Astrocyte (in vitro differentiated cells and primary cell): Measurements from ENCODE around the gene LRMDA.

Experiments
- EZH2 ChIP-seq: IDR thresholded peaks from 2 replicates; pipeline ENCODE4 v1.6.1; 2012; ENCODE audit warnings: mild to moderate bottlenecking, low read length, inconsistent platforms; ENCODE audit not compliant: insufficient read depth
- TF ChIP-seq, protein P1 (sequence below): IDR thresholded peaks from 2 replicates; pipeline ENCODE4 v1.5.1; 2011; ENCODE audit warnings: low read depth, mild to moderate bottlenecking, inconsistent platforms, low read length, moderate library complexity; ENCODE audit not compliant: insufficient read depth

- TF ChIP-seq, protein P1, sequence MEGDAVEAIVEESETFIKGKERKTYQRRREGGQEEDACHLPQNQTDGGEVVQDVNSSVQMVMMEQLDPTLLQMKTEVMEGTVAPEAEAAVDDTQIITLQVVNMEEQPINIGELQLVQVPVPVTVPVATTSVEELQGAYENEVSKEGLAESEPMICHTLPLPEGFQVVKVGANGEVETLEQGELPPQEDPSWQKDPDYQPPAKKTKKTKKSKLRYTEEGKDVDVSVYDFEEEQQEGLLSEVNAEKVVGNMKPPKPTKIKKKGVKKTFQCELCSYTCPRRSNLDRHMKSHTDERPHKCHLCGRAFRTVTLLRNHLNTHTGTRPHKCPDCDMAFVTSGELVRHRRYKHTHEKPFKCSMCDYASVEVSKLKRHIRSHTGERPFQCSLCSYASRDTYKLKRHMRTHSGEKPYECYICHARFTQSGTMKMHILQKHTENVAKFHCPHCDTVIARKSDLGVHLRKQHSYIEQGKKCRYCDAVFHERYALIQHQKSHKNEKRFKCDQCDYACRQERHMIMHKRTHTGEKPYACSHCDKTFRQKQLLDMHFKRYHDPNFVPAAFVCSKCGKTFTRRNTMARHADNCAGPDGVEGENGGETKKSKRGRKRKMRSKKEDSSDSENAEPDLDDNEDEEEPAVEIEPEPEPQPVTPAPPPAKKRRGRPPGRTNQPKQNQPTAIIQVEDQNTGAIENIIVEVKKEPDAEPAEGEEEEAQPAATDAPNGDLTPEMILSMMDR, result no peak
- TF ChIP-seq EZH2, result no peak
Observed at GRCh38 chr10:75887369-75887768, 455.9 kb downstream of the LRMDA start.
